Fibroblast of pulmonary artery (primary cell): Measurements from ENCODE around the gene LRRC74A.
"Not testable (repeated sequence)": the region's sequence is repeated elsewhere in the genome, so short reads cannot be mapped to it uniquely, and the experiment has no call there.

ENCODE experiments used
- DNase-seq: peaks from one replicate; pipeline ENCODE4 v3.0.0-alpha.2; 2010; ENCODE audit warnings: low read depth
- H3K4me3 ChIP-seq: replicated peaks from 2 replicates; pipeline ENCODE4 v1.5.1; 2011; ENCODE audit warnings: low read depth, mild to moderate bottlenecking, control low read depth, low read length, moderate library complexity
- CTCF ChIP-seq: IDR thresholded peaks from 2 replicates; pipeline ENCODE4 v1.5.1; 2011; ENCODE audit warnings: mild to moderate bottlenecking, control low read depth, low read length, inconsistent platforms; ENCODE audit errors: missing control alignments

LRRC74A gene

GRCh38 chr14:76883447-76883846 is 57.2 kb downstream of the LRRC74A start:
- DNase-seq: no peak
- H3K4me3 ChIP-seq: no peak overlapping the region
- no peak for TF ChIP-seq CTCF

- no peak for TF ChIP-seq CTCF
- H3K4me3 ChIP-seq: no peak overlapping the region
- DNase-seq: no peak
Measured at GRCh38 chr14:76884394-76884793, 58.2 kb downstream of the LRRC74A start.

GRCh38 chr14:76884853-76885276 is 58.7 kb downstream of the LRRC74A start:
- TF ChIP-seq CTCF: no peak
- no peak for DNase-seq
- H3K4me3 ChIP-seq: no peak overlapping the region

DNA sequence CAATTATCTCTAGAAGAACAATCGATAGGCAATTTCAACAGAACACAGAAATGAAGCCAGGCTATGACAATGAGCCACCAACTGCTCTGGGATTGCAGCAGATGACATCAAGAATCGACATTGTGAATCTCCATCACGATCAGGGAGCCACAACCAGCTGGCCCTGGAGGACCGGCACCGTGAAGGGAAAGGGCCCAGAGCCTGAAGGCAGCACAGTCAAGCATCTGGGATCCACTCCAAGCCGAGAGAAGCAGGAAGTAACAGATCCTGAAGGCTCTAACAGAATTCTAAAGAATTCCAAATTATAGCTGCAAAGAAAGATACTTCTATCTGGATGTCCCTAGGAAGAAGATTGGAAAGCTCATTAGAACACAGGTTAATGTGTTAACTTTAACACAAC is 61.0 kb downstream of the LRRC74A start:
- no peak overlapping the region for H3K4me3 ChIP-seq
- TF ChIP-seq CTCF: no peak
- peak; percentile 18 for DNase-seq

DNA sequence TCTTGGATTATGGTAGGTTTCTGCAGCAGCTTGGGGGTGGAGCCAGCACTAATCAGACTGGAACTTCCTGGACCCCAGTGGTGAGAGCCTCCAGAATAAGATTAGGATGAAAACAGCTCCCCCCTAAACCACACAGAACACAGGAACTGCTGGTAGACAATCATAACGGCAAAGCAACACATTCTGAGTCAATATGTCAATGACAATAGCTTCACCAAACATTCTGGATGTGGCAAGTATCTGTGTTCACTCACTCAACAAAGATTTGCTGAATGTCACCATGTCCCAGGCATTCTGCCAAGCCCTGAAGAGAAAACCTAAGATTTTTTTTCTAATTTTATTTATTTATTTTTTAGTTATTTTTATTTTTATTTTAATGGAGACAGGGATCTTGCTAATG is 65.2 kb downstream of the LRRC74A start:
- no peak for DNase-seq
- H3K4me3 ChIP-seq: no peak overlapping the region
- no peak for TF ChIP-seq CTCF

- H3K4me3 ChIP-seq: no peak overlapping the region
- TF ChIP-seq CTCF: no peak
- no peak for DNase-seq
Measured at GRCh38 chr14:76894308-76894707, 68.1 kb downstream of the LRRC74A start.

DNA sequence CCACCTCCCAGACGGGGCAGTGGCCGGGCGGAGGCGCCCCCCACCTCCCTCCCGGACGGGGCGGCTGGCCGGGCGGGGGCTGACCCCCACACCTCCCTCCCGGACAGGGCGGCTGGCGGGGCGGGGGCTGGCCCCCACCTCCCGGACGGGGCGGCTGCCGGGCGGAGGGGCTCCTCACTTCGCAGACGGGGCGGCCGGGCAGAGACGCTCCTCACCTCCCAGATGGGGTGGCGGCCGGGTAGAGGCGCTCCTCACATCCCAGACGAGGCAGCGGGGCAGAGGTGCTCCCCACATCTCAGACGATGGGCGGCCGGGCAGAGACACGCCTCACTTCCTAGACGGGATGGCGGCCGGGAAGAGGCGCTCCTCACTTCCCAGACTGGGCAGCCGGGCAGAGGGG is 71.8 kb downstream of the LRRC74A start:
- not testable (repeated sequence) for DNase-seq, H3K4me3 ChIP-seq

DNA sequence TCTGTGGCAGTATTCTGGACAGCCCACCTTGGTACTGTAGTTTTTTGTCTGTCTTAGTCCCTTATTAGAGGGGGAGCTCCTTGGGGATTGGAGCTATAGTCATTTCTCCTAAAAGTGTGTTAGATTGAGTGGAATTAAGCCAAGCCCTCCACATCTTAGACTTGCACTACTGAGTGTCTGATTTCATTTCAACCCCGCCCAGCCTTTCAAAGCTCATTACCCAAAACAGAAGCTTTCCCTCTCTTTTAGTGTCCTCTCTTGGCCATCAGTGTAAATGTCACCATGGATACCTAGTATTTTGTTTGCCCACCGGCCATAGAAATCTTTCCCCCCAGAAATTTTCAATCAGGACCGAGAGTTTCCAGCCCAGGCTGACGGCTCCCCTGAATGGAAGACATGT is 74.5 kb downstream of the LRRC74A start:
- no peak for TF ChIP-seq CTCF
- no peak overlapping the region for H3K4me3 ChIP-seq
- DNase-seq: no peak
